WERI-Rb-1 (cell line): Measurements from ENCODE around the gene ACSF2.

ENCODE experiments used
- DNase-seq: peaks from one replicate; pipeline ENCODE4 v3.0.0-alpha.2; 2020
- H3K27ac ChIP-seq: fragments of 250-450 bp; sonication (Bioruptor Pico); 2 replicates; pipeline ENCODE4 v1.5.1; 2020; ENCODE audit warnings: mild to moderate bottlenecking, moderate library complexity
- H3K27me3 ChIP-seq: fragments of 250-450 bp; sonication (Bioruptor Pico); 2 replicates; pipeline ENCODE4 v1.5.1; 2021; ENCODE audit warnings: mild to moderate bottlenecking, low read depth, moderate library complexity; ENCODE audit not compliant: insufficient read depth, severe bottlenecking
- H3K36me3 ChIP-seq: fragments of 250-450 bp; sonication (Bioruptor Pico); 2 replicates; pipeline ENCODE4 v1.5.1; 2020; ENCODE audit warnings: mild to moderate bottlenecking, moderate library complexity
- H3K4me3 ChIP-seq: 2 replicates; pipeline ENCODE4 v1.5.1; 2011; ENCODE audit warnings: low read depth, mild to moderate bottlenecking, control low read depth, low read length
- H3K9me3 ChIP-seq: fragments of 250-450 bp; sonication (Bioruptor Pico); 2 replicates; pipeline ENCODE4 v1.5.1; 2021; ENCODE audit warnings: mild to moderate bottlenecking, moderate library complexity; ENCODE audit not compliant: severe bottlenecking
- CTCF ChIP-seq: IDR thresholded peaks from 2 replicates; pipeline ENCODE4 v1.5.1; 2011; ENCODE audit warnings: low read depth, mild to moderate bottlenecking, control low read depth, inconsistent platforms, low read length

Gene ACSF2

GRCh38 chr17:50458701-50459676 lies 33.0 kb downstream of the ACSF2 start:
- Histone ChIP-seq H3K4me3 (no peak overlapping the region), H3K27ac (peak overlapping the region; percentile 42), H3K36me3 (no peaks in the 10 kb centered on the region), H3K9me3 (no peaks in the 10 kb centered on the region), H3K27me3 (no peaks in the 10 kb centered on the region)
- no peak for DNase-seq
- TF ChIP-seq CTCF: no peak

GRCh38 chr17:50459756-50460155 lies 33.7 kb downstream of the ACSF2 start:
- peak; percentile 71 for DNase-seq
- H3K27me3 ChIP-seq: no peaks in the 10 kb centered on the region
- H3K9me3 ChIP-seq: no peaks in the 10 kb centered on the region
- no peak overlapping the region for H3K4me3 ChIP-seq
- peak overlapping the region; percentile 42 for H3K27ac ChIP-seq
- no peak for TF ChIP-seq CTCF
- H3K36me3 ChIP-seq: no peaks in the 10 kb centered on the region

- H3K27ac ChIP-seq: no peak overlapping the region
Observed at GRCh38 chr17:50460831-50461526, 35.0 kb downstream of the ACSF2 start.

GRCh38 chr17:50461550-50462132 lies 35.6 kb downstream of the ACSF2 start:
- H3K36me3 ChIP-seq: no peaks in the 10 kb centered on the region
- H3K4me3 ChIP-seq: no peak overlapping the region
- no peak for TF ChIP-seq CTCF
- H3K27ac ChIP-seq: no peak overlapping the region
- DNase-seq: no peak
- H3K9me3 ChIP-seq: no peaks in the 10 kb centered on the region
- no peaks in the 10 kb centered on the region for H3K27me3 ChIP-seq

More at GRCh38 chr17:50460831-50461526, 35.0 kb downstream of the ACSF2 start:
- TF ChIP-seq CTCF: no peak
- no peak for DNase-seq
- no peaks in the 10 kb centered on the region for H3K9me3 ChIP-seq
- no peaks in the 10 kb centered on the region for H3K27me3 ChIP-seq
- H3K4me3 ChIP-seq: no peak overlapping the region
- no peaks in the 10 kb centered on the region for H3K36me3 ChIP-seq

- Histone ChIP-seq H3K9me3 (no peaks in the 10 kb centered on the region), H3K27me3 (no peaks in the 10 kb centered on the region), H3K36me3 (no peaks in the 10 kb centered on the region), H3K27ac (no peak overlapping the region), H3K4me3 (no peak overlapping the region)
- DNase-seq: no peak
- TF ChIP-seq CTCF: no peak
Observed at GRCh38 chr17:50462446-50462845, 36.4 kb downstream of the ACSF2 start.
